LNCaP clone FGC (cell line): ENCODE results near the gene OLFM1.

Source experiments
- DNase-seq: peaks from one replicate; pipeline ENCODE4 v3.0.0-alpha.2; 2011; ENCODE audit warnings: low read depth
- H3K4me3 ChIP-seq: 2 replicates; pipeline ENCODE4 v1.5.1; 2011; ENCODE audit warnings: mild to moderate bottlenecking, low read depth, low read length, control low read depth
- TF ChIP-seq, protein P1 (sequence below): IDR thresholded peaks from 2 replicates; pipeline ENCODE4 v1.5.1; 2012; ENCODE audit warnings: mild to moderate bottlenecking; ENCODE audit not compliant: control insufficient read depth, insufficient read depth; ENCODE audit errors: extremely low read depth

The OLFM1 gene

DNA sequence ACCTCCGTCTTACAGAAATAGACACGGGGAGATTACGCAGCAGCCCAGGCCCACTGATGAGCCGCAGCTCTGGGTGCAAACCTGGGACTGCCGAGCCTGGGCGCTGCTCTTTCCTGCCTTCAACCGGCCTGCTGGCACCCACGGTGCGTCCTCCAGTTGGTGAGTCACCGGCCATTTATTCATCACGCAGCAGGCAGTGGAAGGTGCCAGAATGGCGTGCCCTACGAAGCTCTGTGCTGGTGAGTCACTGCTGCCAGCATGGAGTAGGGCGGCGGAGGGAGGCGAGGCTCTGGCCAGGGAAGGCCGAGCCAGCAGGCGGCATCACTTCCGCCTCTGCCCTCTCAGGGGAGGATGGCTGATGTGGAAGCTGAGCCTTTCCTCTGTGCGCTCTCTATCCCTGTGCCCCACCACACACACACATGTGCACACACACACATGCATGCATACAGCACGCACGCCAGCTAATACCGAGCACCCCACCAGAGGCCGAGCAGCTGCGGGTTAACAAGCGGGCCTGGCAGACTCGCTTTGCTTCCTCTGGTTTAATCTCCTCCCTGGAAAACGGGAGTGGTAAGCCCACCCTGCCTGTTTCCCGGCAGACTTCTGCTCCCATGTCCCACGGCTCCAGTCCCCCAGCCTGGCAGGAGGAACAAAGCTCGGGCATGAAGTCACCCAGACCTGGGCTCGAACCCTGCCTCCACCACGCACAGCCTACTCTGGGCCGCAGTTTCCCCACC, 39.2 kb downstream of the OLFM1 start:
- no peak overlapping the region for H3K4me3 ChIP-seq
- TF ChIP-seq, protein P1, sequence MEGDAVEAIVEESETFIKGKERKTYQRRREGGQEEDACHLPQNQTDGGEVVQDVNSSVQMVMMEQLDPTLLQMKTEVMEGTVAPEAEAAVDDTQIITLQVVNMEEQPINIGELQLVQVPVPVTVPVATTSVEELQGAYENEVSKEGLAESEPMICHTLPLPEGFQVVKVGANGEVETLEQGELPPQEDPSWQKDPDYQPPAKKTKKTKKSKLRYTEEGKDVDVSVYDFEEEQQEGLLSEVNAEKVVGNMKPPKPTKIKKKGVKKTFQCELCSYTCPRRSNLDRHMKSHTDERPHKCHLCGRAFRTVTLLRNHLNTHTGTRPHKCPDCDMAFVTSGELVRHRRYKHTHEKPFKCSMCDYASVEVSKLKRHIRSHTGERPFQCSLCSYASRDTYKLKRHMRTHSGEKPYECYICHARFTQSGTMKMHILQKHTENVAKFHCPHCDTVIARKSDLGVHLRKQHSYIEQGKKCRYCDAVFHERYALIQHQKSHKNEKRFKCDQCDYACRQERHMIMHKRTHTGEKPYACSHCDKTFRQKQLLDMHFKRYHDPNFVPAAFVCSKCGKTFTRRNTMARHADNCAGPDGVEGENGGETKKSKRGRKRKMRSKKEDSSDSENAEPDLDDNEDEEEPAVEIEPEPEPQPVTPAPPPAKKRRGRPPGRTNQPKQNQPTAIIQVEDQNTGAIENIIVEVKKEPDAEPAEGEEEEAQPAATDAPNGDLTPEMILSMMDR = no peak
- no peak for DNase-seq

DNA sequence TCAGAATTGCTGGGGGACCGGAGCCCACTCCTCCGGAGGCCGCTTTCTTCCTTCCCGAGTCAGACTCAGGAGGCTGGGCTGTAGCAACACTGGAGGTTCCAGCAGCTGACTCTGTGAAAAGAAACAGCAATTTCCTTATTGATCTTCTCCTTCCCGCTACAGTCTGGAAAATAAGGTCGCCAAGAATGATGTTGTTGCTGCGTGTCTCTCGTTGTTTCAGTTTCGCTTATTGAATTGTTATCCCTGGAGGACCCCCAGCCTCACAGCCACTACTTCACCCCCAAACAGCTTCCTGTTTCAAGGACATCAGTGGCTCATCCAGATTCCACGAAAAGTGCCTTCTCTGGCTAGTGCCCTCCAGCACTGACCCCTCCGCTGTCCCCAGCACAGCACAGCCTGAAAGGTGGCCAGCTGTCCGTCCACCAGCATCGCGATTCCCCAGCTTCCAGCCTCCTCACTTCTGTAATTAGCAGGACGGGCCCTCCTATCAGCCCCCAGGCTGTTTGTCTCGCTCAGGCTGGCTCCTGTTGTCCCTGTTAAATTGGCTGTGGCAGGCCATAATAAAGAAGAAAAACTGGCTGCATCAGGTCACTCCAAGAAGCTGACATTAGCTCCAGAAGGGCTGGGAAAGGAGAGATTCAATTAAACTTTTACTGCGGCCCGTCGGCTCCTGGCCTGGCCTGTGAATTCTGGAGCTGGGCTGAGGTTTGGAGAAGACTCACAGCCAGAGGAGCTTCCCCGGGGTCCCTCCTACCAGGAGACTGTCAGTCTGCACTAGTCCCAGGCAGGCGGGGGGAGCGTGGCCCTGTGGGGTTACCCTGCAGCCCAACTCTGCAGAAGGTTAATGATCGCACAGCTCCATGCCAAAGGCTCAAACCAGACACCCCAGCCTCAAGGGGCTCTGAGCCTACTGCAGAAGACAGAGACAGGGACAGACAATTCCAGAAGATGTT, 40.5 kb downstream of the OLFM1 start:
- TF ChIP-seq, protein P1 = no peak
- peak; percentile 38 for DNase-seq
- H3K4me3 ChIP-seq = no peak overlapping the region

DNA sequence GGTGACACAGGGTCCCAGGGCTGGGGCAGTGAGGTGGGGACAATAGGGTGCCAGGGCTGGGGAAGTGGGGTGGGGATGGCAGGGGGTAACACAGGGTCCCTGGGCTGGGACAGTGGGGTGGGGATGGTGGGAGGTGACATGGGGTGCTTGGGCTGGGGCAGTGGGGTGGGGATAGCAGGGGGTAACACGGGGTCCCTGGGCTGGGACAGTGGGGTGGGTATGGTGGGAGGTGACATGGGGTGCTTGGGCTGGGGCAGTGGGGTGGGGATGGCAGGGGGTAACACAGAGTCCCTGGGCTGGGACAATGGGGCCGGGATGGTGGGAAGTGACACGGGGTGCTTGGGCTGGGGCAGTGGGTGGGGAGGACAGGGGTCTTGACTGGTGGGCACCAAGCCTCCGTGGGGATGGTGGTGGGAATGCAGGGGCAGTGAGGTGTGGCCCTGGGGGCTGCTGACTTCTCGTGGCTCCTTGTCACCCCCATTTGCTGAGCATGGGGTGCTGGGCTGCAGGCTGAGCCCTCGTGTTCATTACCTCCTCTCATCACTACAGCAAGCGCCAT, 41.7 kb downstream of the OLFM1 start:
- no peak for DNase-seq
- TF ChIP-seq, protein P1 = no peak
- no peak overlapping the region for H3K4me3 ChIP-seq

DNA sequence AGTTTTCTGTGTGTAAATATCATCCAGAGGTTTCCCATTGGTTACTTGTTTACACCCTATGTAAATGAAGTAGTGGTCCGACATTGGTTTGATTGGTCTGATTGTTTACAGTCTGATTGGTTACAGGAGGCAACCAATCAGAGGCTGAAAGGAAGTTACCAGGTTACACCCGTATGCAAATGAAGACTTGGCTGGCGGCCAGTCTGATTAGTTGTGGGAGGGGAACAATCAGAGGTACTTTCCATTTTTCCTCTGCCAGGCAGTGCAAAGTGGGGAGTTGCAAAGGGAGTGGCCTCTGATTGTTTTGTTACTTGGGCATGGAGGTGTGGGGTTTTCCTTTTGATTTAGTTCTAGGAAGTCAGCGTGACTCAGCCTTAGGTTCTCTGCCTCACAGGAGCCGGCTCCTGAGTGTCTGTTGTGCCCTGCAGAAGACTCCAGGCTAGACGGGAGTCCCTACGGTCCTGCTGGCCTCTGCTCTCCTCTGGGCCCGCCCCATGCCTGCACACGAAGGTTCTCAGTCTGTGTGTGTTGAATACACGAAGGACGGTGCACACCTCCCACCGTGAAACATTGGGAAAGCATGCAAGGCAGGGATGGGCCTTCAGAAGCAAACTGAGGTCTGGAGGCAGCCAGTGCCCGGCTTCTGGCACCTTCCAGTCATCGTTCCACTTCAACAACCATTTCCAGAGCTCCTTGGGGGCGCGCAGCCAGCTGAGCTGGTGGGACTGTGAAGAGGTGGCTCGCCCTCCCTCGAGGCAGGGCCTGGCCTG, 42.9 kb downstream of the OLFM1 start:
- H3K4me3 ChIP-seq = no peak overlapping the region
- no peak for DNase-seq
- TF ChIP-seq, protein P1 = no peak

DNA sequence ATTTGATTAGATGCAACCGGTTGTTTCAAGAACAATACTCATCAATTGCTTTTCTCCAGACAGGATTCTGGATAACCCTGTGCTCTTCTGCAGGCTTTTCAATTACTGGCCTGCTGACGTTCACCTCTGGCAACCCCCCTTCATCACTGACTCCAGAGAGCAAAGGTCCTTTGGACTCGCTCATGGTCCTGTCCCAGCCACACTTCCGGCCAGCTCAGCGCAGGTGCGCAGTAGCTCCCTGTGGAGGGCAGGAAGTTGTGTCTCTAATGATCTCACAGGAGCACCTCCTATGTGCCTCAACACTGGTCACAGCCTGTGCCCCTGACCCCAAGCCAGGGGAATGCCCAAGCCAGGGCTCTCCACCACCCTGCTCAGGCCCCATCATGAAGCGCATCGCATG, 44.0 kb downstream of the OLFM1 start:
- TF ChIP-seq, protein P1 = no peak
- no peak for DNase-seq

DNA sequence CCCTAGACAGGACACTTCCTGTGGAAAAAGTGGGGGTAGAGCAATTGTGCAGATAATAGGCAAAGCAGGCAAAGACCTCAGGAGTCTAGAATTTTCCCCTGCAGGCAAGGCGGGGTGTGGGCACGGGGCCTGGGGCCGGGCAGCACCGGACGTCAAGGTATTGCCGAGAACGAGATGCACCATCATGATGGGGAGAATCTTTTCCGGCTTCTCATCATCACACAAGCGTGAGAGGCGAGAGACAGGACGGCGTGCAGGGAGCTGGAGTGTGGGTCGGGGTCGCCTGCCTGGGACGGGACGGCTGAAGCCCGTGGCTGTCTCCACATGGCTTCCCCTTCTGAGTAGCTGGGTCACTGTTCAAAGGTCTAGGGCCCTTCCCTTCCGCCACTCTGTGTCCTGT, 44.5 kb downstream of the OLFM1 start:
- no peak for DNase-seq
- TF ChIP-seq, protein P1 = no peak
- no peak overlapping the region for H3K4me3 ChIP-seq

More for the DNA sequence above, 44.0 kb downstream of the OLFM1 start:
- no peak overlapping the region for H3K4me3 ChIP-seq
